Aorta (tissue), 5 donors: ENCODE measurements around the gene EPHA1. TPM values are rescaled to one million over a fixed set of nuclear protein-coding genes. Genes with fewer than 3 reads are reported as not detected.
A peak's percentile ranks its signal among the peaks of the same experiment; 100 is the strongest.

Source experiments
- ATAC-seq: fragments of 200-7000 bp; cut with Tn5 transposase; one replicate; pipeline ENCODE4 v1.9.1; 2022; ENCODE audit warnings: moderate library complexity; ENCODE audit not compliant: low FRiP score
- DNase-seq, 2 donors: peaks; one replicate each; pipeline ENCODE4 v3.0.0-alpha.2; 2020
- H3K27ac ChIP-seq, 2 donors: one replicate each; pipeline ENCODE4 v1.5.1; 2013; ENCODE audit warnings: low read length in 2 of 2, mild to moderate bottlenecking in 2 of 2, moderate library complexity in 2 of 2, control low read depth in 1 of 2, inconsistent platforms in 1 of 2, low read depth in 1 of 2
- H3K27me3 ChIP-seq, 2 donors: one replicate each; pipeline ENCODE4 v1.6.1; 2013; ENCODE audit warnings: control low read depth in 1 of 2, low read length in 1 of 2, mild to moderate bottlenecking in 1 of 2, moderate library complexity in 1 of 2; ENCODE audit not compliant: insufficient read depth in 2 of 2, control insufficient read depth in 1 of 2
- H3K36me3 ChIP-seq, 2 donors: one replicate each; pipeline ENCODE4 v1.6.1; 2013; ENCODE audit warnings: control low read depth in 1 of 2, low read length in 1 of 2, mild to moderate bottlenecking in 1 of 2; ENCODE audit not compliant: insufficient read depth in 2 of 2, control insufficient read depth in 1 of 2
- H3K4me1 ChIP-seq, 2 donors: one replicate each; pipeline ENCODE4 v1.6.1; 2013; ENCODE audit warnings: low read length in 2 of 2, control low read depth in 1 of 2, mild to moderate bottlenecking in 1 of 2, moderate library complexity in 1 of 2; ENCODE audit not compliant: insufficient read depth in 2 of 2, control insufficient read depth in 1 of 2
- H3K4me3 ChIP-seq, 2 donors: one replicate each; pipeline ENCODE4 v1.5.1; 2013; ENCODE audit warnings: low read length in 2 of 2, control low read depth in 1 of 2, mild to moderate bottlenecking in 1 of 2
- H3K9me3 ChIP-seq: one replicate; pipeline ENCODE4 v1.6.1; 2013; ENCODE audit warnings: mild to moderate bottlenecking, low read length; ENCODE audit not compliant: control insufficient read depth
- WGBS, 2 donors: extraction: QIAGEN DNeasy Blood & Tissue Kit; methylation state at CpG; one replicate each; pipeline ENCODE4 v1.1.7; 2013; 5-methylcytosine and 5-hydroxymethylcytosine counted together
- intact Hi-C, 2 donors: fragments of 100-400 bp; cut with DNase I; formaldehyde crosslinking; loops; one replicate each; pipeline versions ENCODE4 v1.14.2 to v1.15.0; 2022
- polyA plus RNA-seq, 2 donors: library from polyadenylated mRNA; stranded (reverse); fragments of 200-250 nt; gene quantifications; one replicate each; pipeline ENCODE4 v1.2.3, GENCODE V29; 2013
- total RNA-seq, 2 donors: library from RNA; stranded (reverse); fragmentation: NEBNext Ultra II Directional; extraction: Animal tissue kit (Norgen Biotek cat#: 25700); gene quantifications; one replicate each; pipeline ENCODE4 v1.2.1, GENCODE V29; 2021
- donor health status: healthy with polysubstance abuse.
- donor health status: Bipolar disorder and iron deficiency.
- donor health status: DM: no; HTN: no; CAD: no.
- donor health status: DM: no; HTN: no; CAD: no.
- donor health status: DM: yes; HTN: yes; CAD: no.

The EPHA1 gene
- total and polyA plus RNA-seq, 4 donors, result 0.20 to 1.9 (median 0.33) TPM

- no peak overlapping the region for H3K4me3 ChIP-seq
- peak overlapping the region in 1 of 2 donors; percentile 19 for H3K27ac ChIP-seq
- peak; percentile 20 to 70 for DNase-seq
- ATAC-seq, result no peak
- intact Hi-C loops, result no loop called here
- H3K36me3 ChIP-seq, result peaks cover 0 to 2% of the 10 kb centered on the region in 2 donors
- 52 to 56% methylated on average over 15 of the region's 15 CpGs for WGBS, 2 donors
- H3K4me1 ChIP-seq, result peaks cover 0 to 4% of the 10 kb centered on the region in 2 donors
- H3K9me3 ChIP-seq, result no peaks in the 10 kb centered on the region
- no peaks in the 10 kb centered on the region for H3K27me3 ChIP-seq
Measured at GRCh38 chr7:143389316-143390103, 19.1 kb downstream of the EPHA1 start.

DNA sequence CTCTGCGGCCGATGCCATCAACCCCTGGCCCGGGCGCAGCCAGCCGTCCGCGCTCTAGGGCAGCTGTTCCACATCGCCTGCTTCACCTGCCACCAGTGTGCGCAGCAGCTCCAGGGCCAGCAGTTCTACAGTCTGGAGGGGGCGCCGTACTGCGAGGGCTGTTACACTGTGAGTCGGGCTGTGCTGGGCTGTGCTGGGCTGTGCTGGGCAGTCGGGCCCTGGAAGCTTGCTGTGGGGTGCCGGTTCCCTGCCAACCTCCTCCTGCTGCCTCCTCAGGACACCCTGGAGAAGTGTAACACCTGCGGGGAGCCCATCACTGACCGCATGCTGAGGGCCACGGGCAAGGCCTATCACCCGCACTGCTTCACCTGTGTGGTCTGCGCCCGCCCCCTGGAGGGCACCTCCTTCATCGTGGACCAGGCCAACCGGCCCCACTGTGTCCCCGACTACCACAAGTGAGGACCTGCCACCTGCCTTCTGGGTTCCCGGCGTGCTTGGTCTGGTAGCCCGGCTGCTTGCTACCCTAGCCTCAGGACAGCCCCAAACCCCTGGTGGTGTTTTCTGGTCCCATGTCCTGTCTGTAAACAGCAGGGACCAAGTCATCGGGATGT is 20.1 kb downstream of the EPHA1 start:
- 60 to 63% methylated on average over 28 of the region's 28 CpGs for WGBS, 2 donors
- DNase-seq, result peak in 1 of 2 donors; percentile 55
- Histone ChIP-seq H3K27ac (peak overlapping the region in 1 of 2 donors; percentile 19), H3K4me1 (peaks cover under 1 to 4% of the 10 kb centered on the region in 2 donors), H3K36me3 (peaks cover 0 to 2% of the 10 kb centered on the region in 2 donors), H3K27me3 (no peaks in the 10 kb centered on the region), H3K9me3 (no peaks in the 10 kb centered on the region), H3K4me3 (no peak overlapping the region)
- intact Hi-C loops, result no loop called here
- no peak for ATAC-seq

GRCh38 chr7:143388051-143388450 is 20.6 kb downstream of the EPHA1 start:
- Histone ChIP-seq H3K27ac (peak overlapping the region in 1 of 2 donors; percentile 11), H3K9me3 (no peaks in the 10 kb centered on the region), H3K4me1 (peaks cover 2 to 4% of the 10 kb centered on the region in 2 donors), H3K36me3 (peaks cover 0 to 2% of the 10 kb centered on the region in 2 donors), H3K4me3 (no peak overlapping the region), H3K27me3 (no peaks in the 10 kb centered on the region)
- WGBS, 2 donors, result 40 to 45% methylated on average over 8 to 10 of the region's 10 CpGs
- DNase-seq, result peak; percentile 41 to 71
- intact Hi-C loops, result no loop called here
- ATAC-seq, result no peak

DNA sequence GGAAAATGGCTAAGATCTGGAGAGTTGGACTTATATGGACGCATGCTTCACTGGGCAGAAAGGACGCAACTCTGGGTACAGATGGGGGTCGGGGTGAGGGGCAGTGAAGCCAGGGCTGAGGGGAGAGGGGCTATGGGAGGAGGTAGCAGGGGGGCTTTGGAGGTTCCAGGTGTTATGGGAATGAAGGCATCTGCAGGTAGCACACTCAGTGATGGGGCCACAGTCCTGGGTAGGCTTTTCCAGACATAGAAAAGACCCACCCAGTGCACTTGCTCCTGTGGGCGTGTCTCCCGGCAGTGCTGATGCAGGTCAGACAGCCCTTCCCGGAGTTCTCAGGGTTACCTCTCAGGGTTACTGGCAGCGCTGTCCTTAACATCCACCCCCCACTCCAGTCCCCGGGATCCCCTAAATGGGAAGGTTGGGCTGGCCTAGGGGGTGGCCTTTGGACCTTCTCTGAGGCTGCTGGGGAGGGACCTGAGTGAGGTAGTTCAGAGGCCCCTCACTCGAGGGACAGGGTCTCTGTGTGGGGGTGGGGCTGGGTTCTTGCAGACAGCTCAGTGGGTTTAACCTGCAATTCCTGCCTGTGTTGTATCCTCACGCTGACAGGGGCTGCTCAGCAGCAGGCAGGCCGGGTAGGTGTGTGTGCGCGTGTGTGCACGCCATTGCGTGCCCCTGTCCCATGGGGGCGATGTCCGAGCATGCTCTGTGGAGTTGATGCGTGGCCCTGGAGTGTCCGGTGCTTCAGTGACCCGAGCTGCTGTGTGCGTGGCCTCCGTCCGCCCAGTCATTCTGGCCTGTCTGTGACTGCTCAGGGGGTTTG is 21.3 kb downstream of the EPHA1 start:
- WGBS, 2 donors, result 31 to 37% methylated on average over 23 of the region's 23 CpGs
- H3K4me3 ChIP-seq, result no peak overlapping the region
- intact Hi-C loops, result no loop called here
- peaks cover 0 to 3% of the 10 kb centered on the region in 2 donors for H3K36me3 ChIP-seq
- H3K27me3 ChIP-seq, result no peaks in the 10 kb centered on the region
- ATAC-seq, result no peak
- H3K27ac ChIP-seq, result peak overlapping the region in 1 of 2 donors; percentile 22
- H3K9me3 ChIP-seq, result no peaks in the 10 kb centered on the region
- H3K4me1 ChIP-seq, result peaks cover 2 to 4% of the 10 kb centered on the region in 2 donors
- peak in 1 of 2 donors; percentile 75 for DNase-seq

DNA sequence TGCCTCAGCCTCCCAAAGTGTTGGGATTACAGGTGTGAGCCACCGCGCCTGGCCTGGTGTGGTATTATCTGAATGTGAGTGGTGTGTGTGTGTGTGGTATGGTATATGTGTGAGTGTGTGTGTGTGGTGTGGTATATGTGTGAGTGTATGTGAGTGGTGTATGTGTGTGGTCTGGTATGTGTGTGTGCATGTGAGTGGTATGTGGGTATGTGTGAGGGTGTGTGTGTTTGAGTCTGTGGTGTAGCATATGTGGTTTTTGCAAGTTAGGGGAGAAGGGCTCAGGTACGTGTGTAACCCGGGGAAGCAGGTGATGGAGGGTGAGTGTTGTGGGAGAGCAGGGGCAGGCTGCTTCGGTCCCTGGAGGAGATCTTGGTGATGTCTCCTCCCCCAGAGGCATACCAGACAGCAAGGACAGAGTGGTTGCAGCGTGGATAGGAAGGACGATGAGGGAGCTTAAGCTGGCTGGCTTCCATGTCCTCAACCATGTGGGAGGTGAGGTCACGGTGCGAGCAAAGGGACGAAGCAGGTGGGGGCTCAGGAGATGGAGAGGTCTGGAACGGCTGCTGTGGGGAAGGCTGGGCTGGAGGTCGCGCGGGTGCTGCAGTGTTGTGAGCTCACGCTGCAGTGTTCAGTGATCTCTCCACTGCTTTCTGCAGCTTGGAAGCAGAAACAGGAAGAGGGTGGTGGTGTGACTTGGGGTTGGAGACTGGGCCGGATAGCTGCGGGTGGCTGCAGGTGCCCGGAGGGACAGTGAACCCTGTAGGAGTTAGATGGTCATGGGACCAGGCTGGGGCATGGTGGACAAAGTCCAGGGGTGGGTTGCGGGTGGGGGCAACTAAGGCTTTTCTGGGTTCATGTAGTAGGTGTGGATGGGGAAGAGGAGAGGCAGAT is 22.5 kb downstream of the EPHA1 start:
- H3K4me1 ChIP-seq, result peaks cover 2 to 4% of the 10 kb centered on the region in 2 donors
- intact Hi-C loops, result no loop called here
- peaks cover 0 to 3% of the 10 kb centered on the region in 2 donors for H3K36me3 ChIP-seq
- no peaks in the 10 kb centered on the region for H3K9me3 ChIP-seq
- peak overlapping the region in 1 of 2 donors; percentile 9 for H3K27ac ChIP-seq
- H3K27me3 ChIP-seq, result no peaks in the 10 kb centered on the region
- DNase-seq (peak; percentile 68), ATAC-seq (no peak)
- WGBS, 2 donors, result 11 to 16% methylated on average over 14 to 19 of the region's 19 CpGs
- no peak overlapping the region for H3K4me3 ChIP-seq

DNA sequence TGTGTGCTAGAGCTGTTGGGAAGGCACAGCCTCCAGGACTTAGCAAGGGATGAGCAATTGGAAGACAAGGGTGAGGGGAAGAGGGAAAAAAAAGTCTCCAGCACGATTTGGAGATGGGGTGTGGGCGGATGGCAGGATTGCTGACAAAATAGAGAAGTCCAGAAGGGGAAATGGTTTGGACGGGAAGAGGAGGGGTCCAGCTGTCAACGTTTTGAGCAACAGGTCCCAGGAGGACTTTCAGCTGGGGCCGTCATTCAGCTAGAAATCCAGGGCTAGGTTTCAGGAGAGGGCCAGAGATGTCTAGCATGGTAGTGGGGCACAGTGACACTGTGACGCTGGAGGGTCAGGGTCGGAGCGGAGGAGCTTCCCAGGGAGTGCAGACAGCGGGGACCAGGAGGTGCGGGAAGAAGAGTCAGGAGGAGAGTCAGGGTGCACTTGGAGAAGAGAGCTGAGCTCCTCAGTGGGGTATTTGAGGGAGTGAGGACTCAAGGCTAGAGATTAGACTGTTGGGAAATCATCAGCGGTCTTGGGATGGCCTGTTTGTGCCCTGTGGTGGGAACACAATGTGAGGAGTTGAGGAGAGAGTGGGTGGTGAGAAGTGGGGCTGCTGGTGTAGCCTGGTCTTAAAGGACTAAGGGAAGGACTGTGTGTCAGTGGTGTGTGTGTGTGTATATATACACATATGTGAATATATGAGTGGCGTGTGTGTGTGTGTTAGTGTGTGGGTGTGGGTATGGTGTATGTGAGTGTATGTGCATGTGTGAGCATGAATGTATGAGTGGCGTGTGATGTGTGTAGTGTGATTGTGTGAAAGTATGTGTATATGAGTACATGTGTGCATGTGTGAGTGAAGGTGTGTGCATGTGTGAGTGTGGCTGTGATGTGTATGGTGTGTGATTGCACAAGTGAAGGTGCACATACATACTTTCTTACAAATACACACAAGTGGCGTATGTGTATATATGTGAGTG is 23.7 kb downstream of the EPHA1 start:
- Histone ChIP-seq H3K9me3 (no peaks in the 10 kb centered on the region), H3K4me1 (peaks cover 2 to 4% of the 10 kb centered on the region in 2 donors), H3K27ac (peak overlapping the region; percentile 43 to 46), H3K36me3 (peaks cover 0 to 3% of the 10 kb centered on the region in 2 donors), H3K27me3 (no peaks in the 10 kb centered on the region), H3K4me3 (peak overlapping the region in 1 of 2 donors; percentile 8)
- DNase-seq, result peak; percentile 54 to 72
- no peak for ATAC-seq
- 20% methylated on average over 14 of the region's 14 CpGs for WGBS, 2 donors
- intact Hi-C loops, result no loop called here

DNA sequence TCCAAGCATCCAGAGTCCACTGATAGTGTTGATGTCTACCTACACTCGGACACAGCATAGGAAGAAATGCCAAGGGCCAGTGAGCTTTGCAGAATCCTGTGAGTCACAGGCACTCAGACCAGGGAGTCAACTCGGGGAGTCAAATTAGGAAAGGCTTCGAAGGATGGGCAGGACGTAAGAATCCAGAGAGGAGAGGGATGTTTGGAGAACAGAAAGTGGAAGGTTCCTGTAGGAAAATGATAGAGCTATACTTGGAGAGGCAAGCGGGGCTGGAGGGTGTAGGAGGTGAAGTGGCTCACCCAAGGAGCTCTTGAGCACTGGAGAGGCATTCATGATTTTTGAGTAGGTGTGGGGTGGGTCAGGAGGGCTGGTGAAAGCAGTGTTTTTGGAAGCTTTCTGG is 24.5 kb downstream of the EPHA1 start:
- Histone ChIP-seq H3K36me3 (peaks cover 0 to 3% of the 10 kb centered on the region in 2 donors), H3K27ac (peak overlapping the region in 1 of 2 donors; percentile 43), H3K4me1 (peaks cover 2 to 4% of the 10 kb centered on the region in 2 donors), H3K27me3 (no peaks in the 10 kb centered on the region), H3K4me3 (peak overlapping the region in 1 of 2 donors; percentile 8), H3K9me3 (no peaks in the 10 kb centered on the region)
- intact Hi-C loops, result no loop called here
- DNase-seq (peak in 1 of 2 donors; percentile 59), ATAC-seq (no peak)
- WGBS, 2 donors, result 2 to 3% methylated on average over 5 of the region's 5 CpGs
